MM.1S (cell line): Measurements from ENCODE around the gene PRCD.
"Not testable (repeated sequence)": the region's sequence is repeated elsewhere in the genome, so short reads cannot be mapped to it uniquely, and the experiment has no call there.

Experiments
- DNase-seq: peaks from one replicate; pipeline ENCODE4 v3.0.0-alpha.2; 2015
- H2AFZ ChIP-seq: fragments of 300-600 bp; sonication (generic); 2 replicates; pipeline ENCODE4 v1.6.0; 2016; ENCODE audit warnings: antibody characterized with exemption, low read length
- H3F3A ChIP-seq: fragments of 300-600 bp; sonication (generic); 2 replicates; pipeline ENCODE4 v1.6.1; 2016; ENCODE audit warnings: mild to moderate bottlenecking, antibody characterized with exemption, low read length, moderate library complexity, mixed read lengths; ENCODE audit not compliant: insufficient read depth
- H3K27ac ChIP-seq: fragments of 300-600 bp; sonication (generic); 2 replicates; pipeline ENCODE4 v1.5.1; 2016; ENCODE audit warnings: mild to moderate bottlenecking, low read length
- H3K27me3 ChIP-seq: fragments of 300-600 bp; sonication (generic); replicated peaks from 2 replicates; pipeline ENCODE4 v1.6.0; 2016; ENCODE audit warnings: low read length; ENCODE audit not compliant: insufficient read depth
- H3K36me3 ChIP-seq: fragments of 300-600 bp; sonication (generic); replicated peaks from 2 replicates; pipeline ENCODE4 v1.6.1; 2016; ENCODE audit warnings: mild to moderate bottlenecking, low read length, mixed read lengths; ENCODE audit not compliant: insufficient read depth
- H3K4me1 ChIP-seq: fragments of 300-600 bp; sonication (generic); 2 replicates; pipeline ENCODE4 v1.6.1; 2016; ENCODE audit warnings: low read length, mixed read lengths
- H3K4me2 ChIP-seq: fragments of 300-600 bp; sonication (generic); 2 replicates; pipeline ENCODE4 v1.6.0; 2016; ENCODE audit warnings: low read depth, low read length
- H3K4me3 ChIP-seq: fragments of 300-600 bp; sonication (generic); 2 replicates; pipeline ENCODE4 v1.5.1; 2016; ENCODE audit warnings: low read length, mixed read lengths
- H3K79me2 ChIP-seq: fragments of 300-600 bp; sonication (generic); 2 replicates; pipeline ENCODE4 v1.6.1; 2016; ENCODE audit warnings: mixed run types, low read length, mixed read lengths
- H3K9ac ChIP-seq: fragments of 300-600 bp; sonication (generic); 2 replicates; pipeline ENCODE4 v1.6.1; 2016; ENCODE audit warnings: low read length, mixed read lengths
- H3K9me2 ChIP-seq: fragments of 300-600 bp; sonication (generic); replicated peaks from 2 replicates; pipeline ENCODE4 v1.6.1; 2016; ENCODE audit warnings: mild to moderate bottlenecking, low read length, mixed read lengths; ENCODE audit not compliant: insufficient read depth
- H3K9me3 ChIP-seq: fragments of 300-600 bp; sonication (generic); replicated peaks from 2 replicates; pipeline ENCODE4 v1.6.1; 2016; ENCODE audit warnings: mild to moderate bottlenecking, low read length, mixed read lengths; ENCODE audit not compliant: insufficient read depth
- H4K20me1 ChIP-seq: fragments of 300-600 bp; sonication (generic); 2 replicates; pipeline ENCODE4 v1.6.1; 2016; ENCODE audit warnings: mild to moderate bottlenecking, low read length, moderate library complexity, mixed read lengths; ENCODE audit not compliant: insufficient read depth
- CTCF ChIP-seq: fragments of 300-600 bp; sonication (generic); IDR thresholded peaks from 2 replicates; pipeline ENCODE4 v1.5.1; 2016; ENCODE audit warnings: antibody characterized with exemption, low read length, mixed read lengths
- EZH2 ChIP-seq: fragments of 300-600 bp; sonication (generic); optimal IDR thresholded peaks from 2 replicates; pipeline ENCODE3; 2017; ENCODE audit warnings: low read depth, mild to moderate bottlenecking, antibody characterized with exemption, low read length, mixed read lengths
- EZH2phosphoT487 ChIP-seq: fragments of 300-600 bp; sonication (generic); IDR thresholded peaks from 2 replicates; pipeline ENCODE4 v1.6.1; 2018; ENCODE audit warnings: antibody characterized with exemption, low read length

Gene PRCD

GRCh38 chr17:76521262-76521661, 18.6 kb upstream of the PRCD start:
- Histone ChIP-seq H3K9me2 (no peaks in the 10 kb centered on the region), H3K9ac (no peak overlapping the region), H2AFZ (no peak overlapping the region), H4K20me1 (no peaks in the 10 kb centered on the region), H3K4me1 (no peaks in the 10 kb centered on the region), H3K4me2 (no peak overlapping the region), H3K27me3 (peaks cover 54% of the 10 kb centered on the region), H3K4me3 (no peak overlapping the region), H3K9me3 (no peaks in the 10 kb centered on the region), H3K27ac (no peak overlapping the region), H3F3A (no peaks in the 10 kb centered on the region), H3K79me2 (no peaks in the 10 kb centered on the region), H3K36me3 (no peaks in the 10 kb centered on the region)
- DNase-seq: no peak
- TF ChIP-seq EZH2phosphoT487 (no peak), EZH2 (no peak), CTCF (no peak)

GRCh38 chr17:76521683-76522082, 18.2 kb upstream of the PRCD start:
- not testable (repeated sequence) for H3K4me1 ChIP-seq, H3K4me2 ChIP-seq, H2AFZ ChIP-seq, DNase-seq, H3K4me3 ChIP-seq, H3K9ac ChIP-seq, H4K20me1 ChIP-seq, H3F3A ChIP-seq, H3K36me3 ChIP-seq, H3K79me2 ChIP-seq, H3K27ac ChIP-seq, H3K9me3 ChIP-seq, H3K9me2 ChIP-seq
- H3K27me3 ChIP-seq: peaks cover 57% of the 10 kb centered on the region

GRCh38 chr17:76523084-76524037, 16.5 kb upstream of the PRCD start:
- H3K36me3 ChIP-seq: no peaks in the 10 kb centered on the region
- H3F3A ChIP-seq: no peaks in the 10 kb centered on the region
- H3K4me2 ChIP-seq: peak overlapping the region; percentile 67
- no peaks in the 10 kb centered on the region for H3K9me3 ChIP-seq
- H3K4me3 ChIP-seq: no peak overlapping the region
- peaks cover 67% of the 10 kb centered on the region for H3K27me3 ChIP-seq
- TF ChIP-seq EZH2phosphoT487 (no peak), CTCF (peak; percentile 98)
- DNase-seq: peak; percentile 76
- no peaks in the 10 kb centered on the region for H4K20me1 ChIP-seq
- 0 out of 2 replicates have a peak overlapping the region, but pooled peaks have one; percentile 40 for H2AFZ ChIP-seq
- no peaks in the 10 kb centered on the region for H3K79me2 ChIP-seq
- H3K27ac ChIP-seq: no peak overlapping the region
- H3K9ac ChIP-seq: no peak overlapping the region
- no peaks in the 10 kb centered on the region for H3K9me2 ChIP-seq
- peaks cover 5% of the 10 kb centered on the region; the same call in 1 of the 2 replicates for H3K4me1 ChIP-seq
